ENCODE measurements around the gene C11orf24.

Gene C11orf24

DNA sequence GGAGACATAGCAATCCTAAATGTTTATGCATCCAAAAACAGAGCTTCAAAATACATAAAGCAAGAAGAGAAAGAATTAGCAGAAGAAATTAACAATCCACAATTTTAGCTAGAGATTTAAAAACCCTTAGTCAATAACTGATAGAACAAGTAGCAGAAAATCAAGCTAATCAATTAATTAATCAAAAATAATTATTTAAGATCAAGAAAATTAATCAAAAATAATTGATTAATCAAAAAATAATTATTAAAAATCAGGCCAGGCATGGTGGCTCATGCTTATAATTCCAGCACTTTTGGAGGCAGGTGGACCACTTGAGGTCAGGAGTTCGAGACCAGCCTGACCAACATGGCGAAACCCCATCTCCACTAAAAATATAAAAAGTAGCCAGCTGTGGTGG is 29.2 kb downstream of the C11orf24 start:
- no peak for DNase-seq

DNA sequence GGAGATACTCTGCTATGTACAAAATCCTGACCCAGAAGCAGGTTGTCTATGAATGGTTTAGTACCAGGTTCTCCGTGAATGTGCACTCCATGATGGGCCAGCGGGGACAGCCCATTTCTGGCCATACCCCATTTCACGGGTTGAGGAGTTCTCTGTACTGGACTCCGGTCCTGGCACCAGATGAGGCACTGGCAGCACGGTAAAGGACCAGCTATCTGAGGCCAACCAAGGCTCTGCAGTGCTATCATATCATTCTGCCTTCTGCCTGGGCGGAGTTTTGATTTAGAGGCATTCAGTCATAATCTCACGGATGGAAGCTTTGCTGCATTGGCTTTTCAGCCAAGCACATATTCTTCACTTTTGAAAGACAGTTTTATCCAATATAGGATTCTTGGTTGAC is 40.2 kb downstream of the C11orf24 start:
- no peak for DNase-seq

DNA sequence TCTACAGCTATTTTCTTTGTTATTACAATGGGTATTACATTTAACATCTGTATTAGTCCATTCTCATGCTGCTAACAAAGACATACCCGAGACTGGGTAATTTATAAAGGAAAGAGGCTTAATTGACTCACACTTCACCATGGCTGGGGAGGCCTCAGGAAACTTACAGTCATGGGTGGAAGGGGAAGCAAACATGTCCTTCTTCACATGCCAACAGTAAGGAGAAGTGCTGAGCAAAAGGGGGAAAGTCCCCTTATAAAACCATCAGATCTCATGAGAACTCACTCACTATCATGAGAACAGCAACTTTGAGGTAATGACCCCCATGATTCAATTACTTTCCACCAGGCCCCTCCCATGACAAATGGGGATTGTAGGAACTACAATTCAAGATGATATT is 42.2 kb downstream of the C11orf24 start:
- no peak for DNase-seq

DNA sequence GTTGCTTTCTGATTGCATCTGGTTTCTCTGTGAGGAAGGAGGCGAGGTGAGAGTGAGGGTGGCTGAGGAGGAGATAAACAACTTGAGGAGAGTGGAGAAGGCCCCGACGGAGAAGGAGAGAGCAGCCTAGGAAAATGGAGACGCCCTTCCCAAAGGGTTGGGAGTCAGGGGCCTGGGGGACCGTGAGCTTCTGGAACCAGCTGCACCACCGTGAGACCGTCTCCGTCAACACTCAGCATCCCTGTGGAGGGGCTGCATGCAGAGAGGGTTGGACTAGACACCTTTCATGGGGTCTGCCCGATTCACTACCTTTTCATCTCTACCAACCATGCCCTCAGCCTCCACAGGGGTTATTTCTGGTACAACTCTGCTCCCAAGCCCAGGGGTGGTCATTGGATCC is 45.4 kb downstream of the C11orf24 start:
- DNase-seq, result no peak

DNA sequence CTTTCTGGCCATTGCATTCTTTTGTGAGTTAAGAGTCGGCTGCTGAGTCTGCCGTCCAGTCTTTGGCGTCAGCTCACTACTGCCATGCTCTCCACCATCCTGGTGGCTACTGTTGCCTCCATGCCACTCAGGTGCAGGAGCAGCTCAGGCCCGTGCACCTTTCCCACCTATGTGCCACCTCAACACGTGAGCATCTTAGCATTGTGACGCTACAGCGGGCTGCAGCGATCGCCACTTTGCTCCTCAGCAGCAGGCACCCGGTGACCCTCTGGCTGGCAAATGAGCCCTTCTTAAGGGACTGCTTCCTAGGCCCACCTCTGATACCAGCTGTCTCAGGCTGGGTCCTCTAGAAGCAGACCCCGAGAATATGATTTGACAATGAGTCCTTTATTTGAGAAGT is 47.2 kb downstream of the C11orf24 start:
- DNase-seq, result no peak

DNA sequence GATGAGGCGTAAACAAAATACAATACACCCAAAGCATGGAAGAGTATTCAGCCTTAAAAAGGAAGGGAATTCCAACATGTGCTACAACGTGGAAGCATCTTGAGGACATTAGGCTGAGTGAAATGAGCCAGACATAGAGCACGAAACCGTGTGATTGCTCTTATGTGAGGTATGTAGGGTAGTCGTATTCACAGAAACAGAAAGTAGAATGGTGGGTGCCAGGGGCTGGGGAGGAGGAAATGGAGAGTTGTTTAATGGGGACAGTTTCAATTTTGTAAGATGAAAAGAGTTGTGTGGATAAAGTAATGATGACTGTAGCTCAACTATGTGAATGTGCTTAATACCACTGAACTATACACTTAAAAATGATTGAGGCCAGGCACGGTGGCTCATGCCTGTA is 48.5 kb downstream of the C11orf24 start:
- no peak for DNase-seq

DNA sequence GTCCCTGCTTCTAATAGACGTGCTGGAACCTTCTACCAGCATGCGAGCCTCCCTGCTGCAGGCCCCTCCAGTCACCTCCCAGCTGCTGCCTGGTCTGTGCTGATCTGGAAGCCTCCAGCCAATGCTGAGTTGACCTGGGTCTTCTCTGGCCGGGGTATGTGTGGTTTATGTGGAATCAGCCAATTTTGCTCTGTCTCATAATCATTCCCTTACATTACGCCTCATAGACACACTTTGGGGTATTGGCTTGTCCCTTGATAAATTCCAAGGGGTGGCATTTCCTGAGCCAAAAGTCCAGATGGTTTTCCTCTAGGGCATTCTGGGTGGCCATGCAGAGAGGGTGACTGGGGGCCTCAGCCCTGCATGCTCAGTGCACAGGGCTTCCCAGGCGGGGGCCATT is 50.4 kb downstream of the C11orf24 start:
- DNase-seq, result no peak

DNA sequence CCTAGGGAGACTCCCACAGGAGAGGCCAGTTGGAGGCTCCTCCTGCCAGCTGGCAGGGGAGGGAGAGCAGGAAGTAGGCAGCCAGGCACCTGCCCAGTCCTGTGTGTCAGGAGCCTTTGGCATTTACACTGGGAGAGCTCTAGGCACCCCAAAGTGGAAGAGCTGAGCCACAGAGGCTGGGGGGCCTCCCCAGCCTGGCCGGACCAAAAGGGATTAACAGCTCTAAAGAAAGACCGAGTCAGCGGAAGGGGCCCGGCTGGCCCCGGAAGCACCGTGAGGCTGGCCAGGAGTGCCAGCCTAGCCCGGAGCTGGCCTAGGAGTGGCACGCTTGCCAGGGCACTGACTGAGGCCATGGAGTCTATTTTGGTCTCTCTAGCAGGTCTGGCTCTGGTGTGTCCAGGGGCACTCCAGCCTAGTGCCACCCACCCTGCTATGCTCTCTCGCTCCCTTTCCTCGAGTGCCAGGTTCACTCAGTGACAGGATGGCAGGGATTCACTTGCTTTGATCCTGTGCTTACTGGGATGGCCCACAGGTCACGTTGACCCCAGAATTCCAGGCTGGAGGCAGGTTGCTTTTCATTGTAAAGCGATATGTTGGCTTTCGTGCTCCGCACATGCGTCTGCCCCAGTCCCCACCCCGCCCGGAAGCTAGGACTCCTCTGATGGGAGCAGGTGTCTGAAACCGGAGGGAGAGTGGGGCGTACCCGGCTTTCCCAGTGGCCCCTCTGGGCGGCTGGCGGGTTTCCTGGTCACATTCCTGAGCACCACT is 55.4 kb downstream of the C11orf24 start:
- DNase-seq, result no peak

DNA sequence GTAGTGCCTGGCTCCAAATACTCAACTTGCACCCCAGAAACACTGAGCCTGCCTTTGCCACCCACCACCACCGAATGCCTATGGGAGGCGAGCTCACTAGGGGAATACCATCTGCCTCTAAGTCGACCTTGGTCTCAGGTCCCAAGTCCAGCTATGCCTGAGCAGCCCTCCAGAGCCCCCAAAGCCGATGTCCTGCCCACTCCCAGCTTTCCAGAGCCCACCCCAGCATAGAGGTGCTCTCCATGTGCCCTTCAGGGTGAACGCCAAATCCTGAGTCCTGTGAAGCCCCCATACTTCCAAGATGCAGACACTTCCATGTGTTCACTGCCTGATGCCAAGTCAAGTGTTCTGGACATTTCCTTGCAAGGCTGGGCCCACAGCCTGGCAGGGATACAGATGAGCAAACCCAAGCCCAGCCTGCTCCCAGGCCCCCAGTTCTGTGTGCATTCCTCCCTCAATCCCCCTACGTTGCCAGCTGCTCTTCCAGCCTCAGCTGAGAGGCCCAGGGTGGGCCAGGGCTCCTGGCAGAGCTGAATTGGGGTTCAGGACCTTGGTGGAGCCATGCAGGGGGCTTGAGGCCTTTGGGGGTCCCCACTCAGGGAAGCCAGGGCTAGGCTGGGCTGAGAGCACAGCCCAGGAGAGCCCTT is 56.1 kb downstream of the C11orf24 start:
- no peak for DNase-seq

DNA sequence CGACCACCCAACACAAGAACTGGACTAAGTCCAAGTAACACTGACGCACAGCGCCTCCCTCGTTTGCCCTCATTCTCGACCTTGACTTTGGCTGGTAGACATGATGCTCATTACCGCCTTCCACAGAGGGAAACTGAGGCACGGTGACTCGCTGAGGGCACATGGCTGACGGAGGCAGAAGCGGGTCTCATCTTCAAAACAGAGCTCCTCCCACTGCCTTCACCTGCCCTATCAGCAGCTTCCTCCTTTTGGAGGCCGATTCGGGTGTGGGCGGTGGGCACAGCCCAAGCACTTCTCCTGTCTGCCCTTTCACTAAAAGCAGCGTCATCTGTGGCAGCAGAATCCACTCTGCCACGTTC is 56.7 kb downstream of the C11orf24 start:
- DNase-seq, result no peak

DNA sequence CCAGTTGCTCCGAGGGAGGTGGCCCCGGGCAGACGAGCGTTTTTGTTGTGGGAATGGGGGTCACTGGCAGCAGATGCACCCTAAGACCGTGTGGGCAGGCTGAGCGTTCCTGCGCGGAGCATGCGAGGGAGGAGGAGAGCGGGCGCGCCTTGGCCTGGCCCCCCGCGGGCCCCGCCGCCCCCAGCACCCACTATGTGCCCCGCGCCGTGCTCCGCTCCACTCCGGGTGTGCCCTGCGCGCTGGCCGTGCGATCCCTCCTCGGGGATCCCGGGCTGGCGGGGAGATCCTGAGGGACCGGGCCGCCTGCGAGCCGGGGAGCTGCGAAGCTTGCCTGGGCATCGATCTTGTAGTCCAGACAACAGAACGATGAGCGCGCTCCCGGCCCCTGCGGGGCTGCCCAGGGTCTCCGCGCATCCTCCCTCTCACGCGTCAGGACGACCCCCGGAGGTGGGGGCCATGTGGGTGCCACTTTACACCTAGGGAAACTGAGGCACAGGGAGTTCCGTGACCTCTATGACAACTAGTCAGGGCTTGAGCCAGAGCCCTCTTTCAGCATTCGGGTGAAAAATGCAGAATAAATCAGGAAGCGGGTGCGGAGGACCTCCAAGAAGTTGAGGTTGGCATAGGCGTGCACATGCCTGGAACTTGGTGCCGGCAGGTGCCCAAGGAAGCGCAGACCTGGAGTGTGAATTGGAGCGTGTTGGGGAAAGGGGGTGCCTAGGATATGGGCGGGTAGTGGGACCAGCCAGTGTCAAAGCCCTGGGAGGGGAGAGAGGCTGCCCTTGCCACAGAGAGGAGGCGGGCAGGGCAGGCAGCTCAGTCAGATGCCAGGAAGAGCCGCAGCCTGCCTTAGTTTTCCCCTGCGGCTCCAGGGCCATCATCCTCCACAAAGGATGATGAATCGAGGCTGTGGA is 57.3 kb downstream of the C11orf24 start:
- no peak for DNase-seq

DNA sequence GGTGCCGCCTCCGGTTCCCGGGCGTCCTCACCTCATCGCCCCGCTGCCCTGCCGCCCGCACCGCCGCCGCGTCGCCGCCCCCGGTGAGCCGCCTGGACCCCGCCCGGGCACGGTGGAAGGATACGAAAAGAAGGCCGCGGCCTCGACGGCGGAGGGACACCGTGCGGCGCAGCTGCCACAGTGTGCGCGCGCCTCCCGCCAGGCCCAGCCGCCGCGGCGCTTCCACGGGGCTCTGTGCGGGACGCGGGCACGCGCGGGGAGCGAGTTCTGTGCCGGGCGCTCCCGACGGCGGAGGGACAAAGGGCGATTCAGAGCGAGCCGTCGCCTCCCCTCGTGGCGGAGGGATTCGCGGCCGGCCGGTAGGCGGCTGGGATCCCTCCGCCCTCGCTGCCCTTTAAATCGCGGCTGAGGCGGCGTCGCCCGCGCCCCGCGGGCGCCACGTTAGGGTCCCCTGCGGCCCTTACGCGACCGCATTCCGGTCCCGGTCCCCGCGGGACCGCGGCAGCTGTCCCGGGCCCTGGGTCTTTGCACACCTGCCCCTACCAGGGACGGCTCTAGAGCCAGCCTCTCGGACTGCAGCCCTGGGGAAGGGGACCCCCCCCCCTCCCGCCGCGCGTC is 58.1 kb downstream of the C11orf24 start:
- peak; percentile 72 for DNase-seq

DNA sequence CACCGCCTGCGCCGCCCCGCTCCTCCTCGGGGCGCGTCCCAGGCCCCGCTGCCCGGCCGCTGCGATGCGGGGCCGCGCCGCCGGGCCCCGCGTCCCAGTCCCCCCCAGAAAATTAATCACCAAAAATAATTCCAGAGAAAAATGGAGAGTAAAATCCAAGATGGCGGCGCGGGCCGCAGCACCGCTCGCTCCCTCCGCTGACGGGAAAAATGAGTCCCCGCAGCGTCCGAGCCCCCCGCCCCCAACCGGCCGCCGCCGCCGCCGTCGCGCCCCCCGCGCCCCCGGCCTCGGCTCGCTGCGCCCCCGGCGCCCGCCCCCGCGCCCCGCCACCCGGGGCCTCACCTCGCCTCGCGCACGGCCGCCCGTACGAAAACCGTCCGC is 58.6 kb downstream of the C11orf24 start, which contains the start of gene KMT5B:
KMT5B (minus strand) TSS at position 162 of the 381 bp plus-strand sequence. CDS start 23,220 bp downstream, outside the sequence.
- DNase-seq, result peak; percentile 25

DNA sequence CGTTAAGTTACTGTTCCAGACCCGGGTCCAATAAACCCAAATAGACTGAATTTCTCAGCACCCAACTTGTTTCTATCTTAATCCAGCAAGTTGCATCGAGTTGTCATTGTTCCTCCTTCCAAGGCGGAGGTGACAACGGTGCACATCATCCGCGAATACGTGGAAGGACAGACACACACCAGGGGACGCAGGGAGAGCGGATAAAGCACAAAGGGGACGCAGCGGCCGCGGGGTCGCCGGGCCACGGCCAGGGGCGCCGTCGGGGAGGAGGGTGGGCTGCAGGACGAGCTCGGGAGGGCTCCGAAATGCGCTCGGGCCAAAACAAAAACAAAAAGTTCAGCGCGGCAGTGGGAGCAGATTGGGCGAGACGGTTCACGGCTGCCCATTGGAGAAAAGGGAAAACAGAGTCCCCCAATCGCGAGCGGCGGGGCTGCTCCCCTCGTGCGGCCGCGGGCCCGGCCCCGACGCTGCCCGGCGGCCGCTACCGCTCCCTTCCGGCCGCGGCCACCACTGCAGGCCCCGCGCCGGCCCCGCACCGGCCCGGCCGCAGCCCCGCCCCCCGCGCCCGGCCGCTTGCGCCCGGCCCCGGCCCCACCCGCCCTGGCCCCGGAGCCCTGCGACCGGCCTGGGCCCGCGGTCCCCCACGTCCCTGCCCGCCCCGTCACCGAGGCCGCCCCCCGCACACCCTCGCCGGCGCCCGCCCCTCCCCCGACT is 59.2 kb downstream of the C11orf24 start:
- peak; percentile 28 for DNase-seq

DNA sequence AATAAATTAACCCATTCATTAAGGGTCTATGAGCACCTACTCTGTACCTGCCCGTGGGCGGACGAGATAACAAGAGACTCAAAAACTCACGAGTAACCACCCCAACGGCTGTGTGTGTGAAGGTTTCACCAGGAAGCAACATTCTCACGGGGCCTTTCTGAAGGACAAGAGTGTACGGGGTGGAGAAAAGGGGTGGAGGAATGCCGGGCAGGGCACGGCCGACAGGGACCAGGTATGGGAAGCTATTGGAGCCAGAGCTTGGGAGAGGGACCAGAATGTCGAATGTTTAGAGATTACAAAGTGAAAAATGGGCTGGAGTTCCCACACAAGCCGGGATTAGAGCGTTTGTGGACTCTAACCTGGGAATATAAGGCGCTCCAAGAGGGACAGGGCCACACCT is 60.2 kb downstream of the C11orf24 start:
- no peak for DNase-seq
